Limb (tissue), 2 donors: Measurements from ENCODE around the gene NDUFA7.
"Not testable (repeated sequence)": the region's sequence is repeated elsewhere in the genome, so short reads cannot be mapped to it uniquely, and the experiment has no call there.

Source experiments
- DNase-seq, 2 donors: peaks; one replicate each; pipeline ENCODE4 v3.0.0-alpha.2; 2016; ENCODE audit errors: extremely low spot score in 2 of 2

NDUFA7 gene

DNA sequence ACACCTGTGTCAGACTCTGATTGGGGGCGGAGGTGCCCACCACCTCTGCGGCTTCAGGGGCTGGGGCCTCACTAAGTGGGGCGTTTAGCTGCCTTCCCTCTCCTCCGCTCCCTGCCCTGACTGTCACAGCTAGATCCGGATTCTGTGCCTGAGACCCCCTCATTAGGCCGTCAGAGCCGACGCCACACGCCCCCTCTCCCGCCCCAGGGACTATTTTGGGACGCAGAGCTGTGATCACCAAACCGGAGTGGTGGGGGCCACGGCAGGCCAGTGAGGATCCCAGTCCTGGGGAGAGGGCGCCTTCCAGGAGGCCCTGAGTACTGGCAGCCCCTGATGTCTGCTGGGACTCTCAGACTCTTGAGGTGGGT is 21.1 kb upstream of the NDUFA7 start:
- no peak for DNase-seq

- DNase-seq, result not testable (repeated sequence)
Observed at GRCh38 chr19:8341504-8341903, 20.3 kb upstream of the NDUFA7 start.

DNA sequence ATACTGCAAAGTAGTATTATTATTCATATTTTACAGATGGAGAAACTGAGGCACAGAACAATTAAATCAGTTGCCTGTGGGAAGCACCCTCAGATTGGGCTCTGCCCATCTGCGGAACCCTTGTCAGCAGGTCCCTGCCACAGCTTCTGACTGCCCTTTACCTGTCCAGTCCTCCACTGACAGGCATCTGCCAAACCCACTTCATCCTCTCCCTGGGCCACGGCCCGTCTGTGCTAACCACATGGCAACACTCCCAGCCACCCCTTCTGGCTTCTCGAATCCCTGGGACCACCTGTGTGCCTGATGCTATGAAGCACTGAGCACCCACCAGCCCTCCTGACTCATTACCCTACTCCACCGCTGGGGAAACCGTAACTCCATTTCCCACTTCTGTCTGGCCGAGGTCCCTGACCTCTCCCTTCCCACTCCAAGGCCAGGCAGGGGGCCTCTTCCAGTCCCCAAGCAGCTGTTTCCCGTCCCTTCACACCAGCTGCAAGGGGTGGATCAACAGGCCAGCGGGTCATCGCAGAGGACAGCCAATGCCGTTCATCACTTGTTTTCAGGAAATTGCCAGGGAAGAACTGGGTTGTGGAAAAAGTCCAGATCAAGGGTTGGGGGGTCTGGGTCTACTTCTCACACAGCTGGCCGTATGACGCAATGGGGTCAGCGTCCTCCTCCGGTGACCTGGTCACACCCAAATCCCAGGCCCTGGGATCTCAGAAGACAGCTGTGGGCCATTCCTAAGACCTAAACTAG is 19.3 kb upstream of the NDUFA7 start:
- DNase-seq, result no peak

DNA sequence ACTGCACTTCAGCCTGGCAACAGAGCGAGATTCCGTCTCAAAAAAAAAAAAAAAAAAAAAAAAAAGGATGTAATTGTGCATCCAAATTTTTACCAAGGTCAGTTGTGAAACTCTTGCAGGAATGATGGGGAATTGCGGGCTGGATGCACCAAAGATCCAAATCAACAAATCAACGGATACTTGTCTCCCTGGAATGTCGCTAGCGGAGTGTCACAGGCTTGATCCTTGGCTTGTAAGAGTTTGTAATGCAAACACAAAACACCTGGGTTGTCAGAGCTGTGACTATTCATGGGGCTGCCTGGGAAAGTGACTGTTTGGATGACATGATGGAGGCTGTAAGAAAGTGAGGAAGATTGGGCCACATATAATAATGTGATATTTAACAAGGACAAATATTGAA is 17.7 kb upstream of the NDUFA7 start:
- DNase-seq, result no peak

DNA sequence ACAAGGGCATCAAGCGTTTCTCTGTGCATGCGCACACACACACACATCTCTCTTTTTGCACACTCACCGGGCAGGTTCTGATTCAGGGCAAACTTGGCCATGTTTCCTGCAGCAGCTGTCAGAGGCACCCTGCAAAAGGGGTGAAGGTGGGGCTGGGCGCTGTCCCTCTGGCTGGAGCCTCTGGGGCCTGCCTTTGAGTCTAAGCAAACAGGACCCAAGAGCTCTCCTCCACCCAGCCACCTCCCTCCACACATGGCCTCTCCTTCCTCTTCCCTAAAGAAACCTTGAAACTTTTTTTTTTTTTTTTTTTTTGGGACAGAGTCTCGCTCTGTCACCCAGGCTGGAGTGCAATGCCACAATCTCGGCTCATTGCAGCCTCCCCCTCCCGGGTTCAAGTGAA is 16.6 kb upstream of the NDUFA7 start:
- no peak for DNase-seq

- DNase-seq, result no peak
Observed at GRCh38 chr19:8336660-8337059, 15.5 kb upstream of the NDUFA7 start.

DNA sequence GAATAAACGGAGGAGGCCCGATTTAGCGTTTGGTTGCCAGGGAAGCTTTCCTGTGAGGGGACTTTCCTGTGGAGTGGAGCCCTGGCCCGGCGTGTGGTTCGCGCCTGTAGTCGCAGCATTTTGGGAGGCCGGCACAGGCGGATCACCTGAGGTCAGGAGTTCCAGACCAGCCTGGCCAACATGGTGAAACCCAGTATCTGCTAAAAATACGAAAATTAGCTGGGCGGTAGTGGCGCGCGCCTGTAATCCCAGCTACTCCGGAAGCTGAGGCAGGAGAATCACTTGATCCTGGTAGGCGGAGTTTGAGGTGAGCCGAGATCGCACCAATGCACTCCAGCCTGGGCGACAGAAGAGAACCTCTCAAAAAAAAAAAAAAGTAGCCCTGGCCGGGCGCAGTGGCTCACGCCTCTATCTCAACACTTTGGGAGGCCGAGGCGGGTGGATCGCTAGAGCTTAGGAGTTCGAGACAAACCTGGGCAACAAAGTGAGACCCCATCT is 14.9 kb upstream of the NDUFA7 start:
- no peak for DNase-seq

DNA sequence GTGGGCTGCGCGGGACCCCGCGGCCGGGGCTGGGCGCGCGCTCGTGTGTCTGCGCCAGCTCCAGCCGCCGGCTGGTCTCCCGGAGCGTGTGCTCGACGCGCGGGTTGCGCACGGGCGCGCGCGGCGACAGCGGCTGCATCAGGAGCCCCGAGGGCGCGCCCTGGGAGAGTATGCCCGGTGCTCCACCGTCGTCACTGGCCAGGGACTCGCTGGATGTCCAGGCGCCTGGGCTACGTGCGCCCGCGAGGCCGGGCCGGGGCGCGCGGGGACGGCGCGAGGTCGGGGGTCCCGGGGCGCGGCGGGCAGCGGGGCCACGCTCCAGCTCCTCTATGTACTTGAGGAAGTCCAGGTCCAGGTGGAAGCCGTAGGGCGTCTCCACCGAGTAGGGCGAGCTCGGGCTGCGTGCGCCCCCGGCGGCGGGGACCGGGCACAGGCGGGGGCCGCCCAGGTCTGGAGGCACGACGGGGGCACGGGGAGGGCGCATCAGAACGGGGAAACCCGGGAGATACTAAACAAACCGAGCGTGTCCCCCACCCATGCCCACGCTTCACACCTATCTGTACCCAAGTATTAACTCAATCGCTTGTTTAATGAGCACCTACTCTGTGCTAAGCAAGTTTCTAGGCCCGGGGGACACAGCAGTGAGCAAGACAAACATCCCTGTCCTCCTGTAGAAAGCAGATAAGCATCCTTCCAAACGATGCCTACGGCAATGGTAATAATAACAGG is 14.3 kb upstream of the NDUFA7 start:
- DNase-seq, result no peak

DNA sequence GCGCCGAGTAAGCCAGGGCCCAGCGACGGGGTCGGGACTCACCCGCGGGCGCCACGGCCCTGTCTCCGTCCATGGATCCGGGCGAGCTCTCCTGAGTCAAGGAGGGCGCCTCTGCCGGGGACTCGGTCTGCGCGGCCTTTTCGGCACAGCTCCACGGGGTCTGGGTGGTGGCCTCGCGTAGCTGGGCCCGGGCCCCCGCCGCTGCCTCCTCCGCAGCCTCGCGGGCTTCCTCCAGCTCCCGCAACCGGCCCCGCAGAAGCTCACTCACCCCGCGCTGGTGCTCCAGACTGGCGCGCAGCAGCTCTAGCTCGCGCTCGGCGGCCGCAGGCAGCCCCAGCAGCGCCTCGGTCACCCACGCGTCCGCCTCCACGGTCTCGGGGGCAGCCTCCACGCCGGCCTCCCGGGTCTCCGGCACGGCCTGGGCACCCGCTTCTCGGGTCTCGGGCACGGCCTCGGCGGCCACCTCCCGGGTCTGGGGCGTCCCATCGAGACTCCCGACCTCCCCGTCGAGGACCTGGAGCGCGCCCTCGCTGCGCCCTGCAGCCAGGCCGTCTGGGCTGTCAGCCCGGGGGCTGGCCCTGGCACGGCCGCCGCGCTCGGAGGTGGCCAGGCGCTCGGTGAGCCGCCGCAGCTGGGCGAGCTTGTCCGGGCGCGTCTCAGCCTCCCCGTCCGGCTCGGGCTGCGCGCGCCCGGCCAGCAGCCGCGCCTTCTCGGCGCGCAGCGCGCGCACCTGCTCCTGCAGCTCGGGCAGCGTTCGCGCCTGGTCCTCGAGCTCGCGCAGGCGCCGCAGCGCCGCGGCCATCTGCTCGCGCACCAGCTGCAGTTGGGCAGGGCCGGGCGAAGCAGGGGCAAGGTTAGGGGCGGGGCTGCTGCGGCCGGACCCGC is 13.5 kb upstream of the NDUFA7 start:
- DNase-seq, result peak; percentile 64 to 77

GRCh38 chr19:8333767-8334457 is 12.7 kb upstream of the NDUFA7 start:
- no peak for DNase-seq

DNA sequence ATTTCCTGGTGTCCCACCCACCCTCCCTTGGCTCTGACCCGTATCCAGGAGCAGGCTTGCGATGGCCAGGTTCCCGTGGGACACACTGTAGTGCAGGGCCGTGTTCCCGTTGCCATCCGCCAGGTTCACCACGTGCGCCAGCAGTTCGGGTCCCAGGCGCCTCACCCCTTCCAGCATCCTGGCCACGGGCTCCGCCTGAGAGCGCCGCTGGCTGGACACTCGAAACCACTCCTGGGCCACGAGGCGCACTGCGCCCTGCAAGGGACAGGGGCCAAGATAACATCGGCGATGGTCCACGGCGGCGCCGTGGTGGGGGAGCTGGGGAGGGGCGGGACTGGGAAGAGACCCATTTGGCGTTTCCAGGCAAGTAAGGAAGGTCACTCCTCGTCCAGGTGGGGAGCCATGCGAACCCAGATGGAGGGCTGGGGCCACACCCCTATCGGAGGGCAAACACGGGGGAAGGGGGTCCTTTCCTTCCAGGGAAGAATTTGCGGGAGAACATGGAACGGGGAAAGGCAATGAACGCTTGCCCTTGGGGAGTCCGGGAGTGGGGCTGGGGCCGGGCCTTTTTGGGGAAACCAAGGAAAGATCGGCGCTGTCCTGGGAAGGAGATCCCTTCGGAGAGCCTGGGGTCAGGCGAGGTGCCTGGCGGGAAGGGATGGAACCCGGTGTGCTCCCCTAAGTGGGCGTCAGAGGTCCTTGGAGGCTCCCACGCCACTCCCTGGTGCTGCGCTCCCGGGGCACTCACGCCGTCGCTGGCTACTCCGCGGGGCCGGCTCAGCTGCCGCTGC is 12.0 kb upstream of the NDUFA7 start:
- no peak for DNase-seq

GRCh38 chr19:8331263-8331845 is 10.2 kb upstream of the NDUFA7 start:
- DNase-seq, result no peak

GRCh38 chr19:8329996-8330395 is 8.8 kb upstream of the NDUFA7 start:
- no peak for DNase-seq

DNA sequence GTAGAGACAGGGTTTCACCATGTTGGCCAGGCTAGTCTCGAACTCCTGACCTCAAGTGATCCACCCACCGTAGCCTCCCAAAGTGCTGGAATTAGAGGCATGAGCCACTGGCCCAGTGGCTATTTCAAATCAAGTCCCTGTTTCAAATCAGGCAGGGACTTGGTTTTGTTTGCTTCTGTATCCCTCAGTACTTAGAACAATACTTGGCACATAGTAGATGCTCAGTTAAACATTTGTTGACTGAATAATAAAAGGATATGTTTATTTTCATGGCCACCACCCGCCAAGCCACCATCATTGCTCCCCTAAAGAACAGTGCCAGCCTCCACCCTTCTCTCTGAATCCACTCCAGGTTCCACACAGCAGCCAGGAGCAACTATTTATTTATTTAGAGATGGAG is 4.3 kb upstream of the NDUFA7 start:
- no peak for DNase-seq

- DNase-seq, result no peak
Observed at GRCh38 chr19:8324186-8325050, 3.2 kb upstream of the NDUFA7 start.

DNA sequence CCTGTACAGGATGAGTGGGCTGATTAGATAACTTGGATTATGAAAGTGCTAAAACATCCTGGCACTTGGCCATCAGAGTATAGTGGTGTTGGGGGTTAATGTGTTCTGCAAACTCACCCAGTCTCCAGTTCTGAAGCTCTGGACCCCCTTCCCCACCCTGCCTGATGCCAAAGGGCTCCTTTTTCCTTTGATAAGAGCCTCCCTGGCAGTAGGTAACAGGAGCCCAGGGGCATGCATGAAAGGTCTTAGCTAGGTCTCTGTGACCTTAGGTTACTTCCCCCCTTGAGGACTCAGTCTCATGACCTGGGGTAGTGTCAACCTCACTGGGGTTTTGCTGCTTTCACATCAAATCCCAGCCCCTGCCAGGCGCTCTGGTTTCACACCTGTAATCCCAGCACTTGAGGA is 2.6 kb upstream of the NDUFA7 start:
- DNase-seq, result no peak

DNA sequence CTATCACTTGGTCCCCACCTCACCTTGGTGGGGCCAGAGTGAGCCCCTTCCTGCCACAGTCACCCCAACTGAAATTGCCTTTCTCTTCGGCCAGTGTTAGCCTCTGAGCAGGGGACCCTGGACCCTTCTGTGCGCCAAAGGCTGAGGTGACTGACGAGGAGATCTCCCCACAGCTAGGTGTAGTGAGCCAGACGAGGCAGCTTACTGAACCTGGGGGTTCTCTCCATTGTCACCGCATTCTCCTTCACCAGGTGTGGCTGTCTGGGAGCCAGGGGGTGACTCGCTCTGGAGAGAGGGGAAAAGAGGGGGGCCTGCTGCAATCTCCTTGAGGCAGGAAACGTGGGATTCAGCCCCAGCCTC is 1.4 kb upstream of the NDUFA7 start:
- DNase-seq, result no peak

DNA sequence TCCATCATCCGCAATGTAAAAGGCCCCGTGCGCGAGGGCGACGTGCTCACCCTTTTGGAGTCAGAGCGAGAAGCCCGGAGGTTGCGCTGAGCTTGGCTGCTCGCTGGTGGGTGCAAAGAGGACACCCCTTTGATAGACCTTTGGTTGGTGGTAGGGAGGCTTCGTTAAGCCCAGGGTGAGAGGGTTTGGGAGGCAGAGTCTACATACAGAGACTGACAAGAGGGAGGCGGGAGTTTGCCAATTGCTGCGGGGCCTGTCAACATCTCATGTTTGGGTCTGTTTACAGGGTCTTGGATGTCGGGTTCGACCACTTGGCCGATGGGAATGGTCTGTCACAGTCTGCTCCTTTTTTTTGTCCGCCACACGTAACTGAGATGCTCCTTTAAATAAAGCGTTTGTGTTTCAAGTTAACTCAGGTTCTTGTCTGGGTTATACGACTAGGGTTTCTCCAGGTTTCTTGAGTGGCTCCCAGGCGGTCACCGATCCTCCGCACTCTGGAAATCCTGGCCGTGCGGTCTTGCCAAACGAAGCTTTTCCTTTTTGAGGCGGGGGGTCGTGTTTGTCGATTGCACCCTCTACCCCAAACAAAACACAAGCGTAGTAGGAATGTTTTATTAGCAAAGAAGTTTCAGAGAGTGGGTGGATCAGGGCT is 937 bp upstream of the NDUFA7 start:
- no peak for DNase-seq

- DNase-seq, result no peak
Observed at GRCh38 chr19:8320564-8321066, 560 bp downstream of the NDUFA7 start.
